GM04504 (cell line): ENCODE data around the gene NACC2.
A peak's percentile ranks its signal among the peaks of the same experiment; 100 is the strongest.
"Not testable (repeated sequence)": the region's sequence is repeated elsewhere in the genome, so short reads cannot be mapped to it uniquely, and the experiment has no call there.

ENCODE experiments used
- DNase-seq: peaks from one replicate; pipeline ENCODE4 v3.0.0-alpha.2; 2012; ENCODE audit warnings: low read depth

NACC2 gene

GRCh38 chr9:135975834-135976233, 119.3 kb downstream of the NACC2 start:
- DNase-seq: no peak

- no peak for DNase-seq
Observed at GRCh38 chr9:135974220-135974573, 120.9 kb downstream of the NACC2 start.

- no peak for DNase-seq
Observed at GRCh38 chr9:135973277-135974219, 121.5 kb downstream of the NACC2 start.

GRCh38 chr9:135971892-135972291, 123.2 kb downstream of the NACC2 start:
- DNase-seq: no peak

- DNase-seq: peak; percentile 31
Observed at GRCh38 chr9:135971111-135971766, 123.8 kb downstream of the NACC2 start.

DNA sequence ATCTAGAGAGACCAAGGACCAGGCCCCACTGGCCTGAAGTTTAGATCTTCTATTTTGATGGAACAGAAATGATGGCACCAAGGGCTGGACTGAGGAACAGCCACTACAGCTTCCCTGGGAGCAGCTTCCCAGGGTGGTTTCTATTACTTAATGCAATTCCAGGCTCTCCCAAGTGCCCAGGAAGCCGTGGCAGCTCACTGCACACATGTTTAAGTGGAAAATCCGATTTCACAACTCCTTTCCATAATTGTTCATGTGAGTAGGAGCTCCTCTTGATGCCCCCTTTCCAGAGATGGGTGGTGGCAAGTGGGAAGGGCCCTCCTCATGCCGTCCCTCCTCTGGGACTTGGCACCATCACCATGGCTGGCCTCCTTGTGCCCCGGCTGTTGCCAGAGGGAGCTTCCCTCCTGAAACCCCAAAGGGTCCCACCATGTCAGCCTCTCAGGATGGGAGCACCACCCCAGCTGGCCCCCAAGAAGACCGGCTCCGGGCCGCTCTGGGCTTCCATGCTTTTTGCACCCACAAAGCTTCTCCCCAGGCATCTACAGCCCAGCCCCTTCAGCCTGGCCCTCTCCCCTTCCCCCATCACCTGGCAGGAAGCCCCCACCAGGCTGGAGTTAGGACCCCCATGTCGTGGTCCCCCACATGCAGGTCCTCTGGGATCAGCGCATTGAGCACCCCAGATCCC, 124.8 kb downstream of the NACC2 start:
- DNase-seq: no peak

- no peak for DNase-seq
Observed at GRCh38 chr9:135969064-135969683, 125.9 kb downstream of the NACC2 start.

- DNase-seq: no peak
Observed at GRCh38 chr9:135968601-135969000, 126.5 kb downstream of the NACC2 start.

GRCh38 chr9:135968083-135968476, 127.0 kb downstream of the NACC2 start:
- no peak for DNase-seq

GRCh38 chr9:135966916-135967260, 128.2 kb downstream of the NACC2 start:
- DNase-seq: not testable (repeated sequence)

DNA sequence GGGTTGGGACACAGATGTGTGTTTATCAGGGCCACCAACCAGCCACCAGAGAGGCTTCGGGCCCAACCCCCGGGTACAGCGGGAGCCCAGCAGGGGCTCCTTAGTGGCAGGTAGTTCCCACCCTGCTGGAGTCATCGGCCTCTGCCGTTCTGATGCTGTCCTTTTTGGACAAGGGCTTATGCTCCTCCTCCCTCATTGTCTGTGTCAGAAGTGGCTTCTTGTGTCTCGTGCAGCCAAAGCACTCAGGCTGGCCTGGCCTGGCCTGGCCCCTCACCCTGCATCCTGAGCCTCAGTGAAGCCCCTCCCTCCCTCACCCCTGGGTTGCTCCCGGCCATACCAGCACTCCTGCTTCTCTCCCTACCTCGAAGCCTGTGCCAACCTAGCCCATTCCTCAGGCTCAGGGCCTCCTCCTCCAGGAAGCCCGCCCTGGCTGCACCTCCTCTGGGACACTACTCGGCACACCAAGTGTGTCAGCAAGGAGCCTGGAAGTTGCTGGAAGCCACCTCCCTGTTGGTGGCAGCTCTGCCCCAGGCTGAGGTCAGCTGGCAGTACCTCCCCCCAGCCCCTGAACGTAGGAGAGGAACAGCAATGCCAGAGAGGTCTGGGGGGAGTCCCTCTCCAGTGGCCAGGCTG, 129.8 kb downstream of the NACC2 start:
- DNase-seq: no peak

DNA sequence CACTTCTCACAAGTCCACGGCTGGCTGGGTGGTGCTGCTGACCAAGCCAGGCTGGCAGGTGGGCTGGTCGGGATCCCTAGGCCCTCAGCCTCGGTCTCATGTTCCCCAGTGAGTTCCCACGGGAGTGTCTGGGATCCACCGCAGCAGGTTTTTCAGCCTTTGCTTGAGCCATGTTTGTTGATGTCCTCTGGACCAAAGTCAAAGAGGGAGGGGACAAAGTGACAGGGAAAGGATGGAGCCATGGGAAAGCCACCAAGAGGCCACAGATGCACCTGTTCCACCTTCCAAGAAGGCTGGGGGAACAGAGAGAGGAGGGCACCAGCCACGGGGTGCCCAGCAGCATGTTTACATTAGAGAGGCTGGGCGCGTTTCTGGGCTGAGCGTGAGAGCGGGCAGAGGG, 131.2 kb downstream of the NACC2 start:
- no peak for DNase-seq

DNA sequence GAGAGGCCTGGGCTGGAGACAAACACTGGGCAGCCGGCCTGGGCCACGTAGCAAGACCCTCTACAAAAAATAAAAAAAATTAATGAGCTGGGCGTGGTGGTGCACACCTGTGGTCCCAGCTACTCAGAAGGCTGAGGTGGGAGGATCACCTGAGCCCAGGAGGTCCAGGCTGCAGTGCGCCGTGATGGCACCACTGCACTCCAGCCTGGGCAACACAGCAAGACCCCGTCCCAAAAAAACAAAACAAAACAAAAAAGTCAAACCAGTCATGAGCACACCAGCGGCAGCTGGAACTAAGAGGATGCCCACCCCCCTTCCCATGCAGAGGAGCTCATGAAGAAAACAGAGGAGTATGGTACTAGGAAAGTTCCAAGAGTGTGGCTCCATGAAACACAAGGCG, 131.8 kb downstream of the NACC2 start:
- no peak for DNase-seq

- no peak for DNase-seq
Observed at GRCh38 chr9:135962696-135963307, 132.3 kb downstream of the NACC2 start.

- no peak for DNase-seq
Observed at GRCh38 chr9:135961811-135962695, 133.0 kb downstream of the NACC2 start.

- DNase-seq: peak; percentile 86
Observed at GRCh38 chr9:135961277-135961715, 133.8 kb downstream of the NACC2 start, which contains the start of gene UBAC1. TSS of gene UBAC1 (minus strand) at chr9:135961373. CDS start at chr9:135961162, 211 bp downstream.

DNA sequence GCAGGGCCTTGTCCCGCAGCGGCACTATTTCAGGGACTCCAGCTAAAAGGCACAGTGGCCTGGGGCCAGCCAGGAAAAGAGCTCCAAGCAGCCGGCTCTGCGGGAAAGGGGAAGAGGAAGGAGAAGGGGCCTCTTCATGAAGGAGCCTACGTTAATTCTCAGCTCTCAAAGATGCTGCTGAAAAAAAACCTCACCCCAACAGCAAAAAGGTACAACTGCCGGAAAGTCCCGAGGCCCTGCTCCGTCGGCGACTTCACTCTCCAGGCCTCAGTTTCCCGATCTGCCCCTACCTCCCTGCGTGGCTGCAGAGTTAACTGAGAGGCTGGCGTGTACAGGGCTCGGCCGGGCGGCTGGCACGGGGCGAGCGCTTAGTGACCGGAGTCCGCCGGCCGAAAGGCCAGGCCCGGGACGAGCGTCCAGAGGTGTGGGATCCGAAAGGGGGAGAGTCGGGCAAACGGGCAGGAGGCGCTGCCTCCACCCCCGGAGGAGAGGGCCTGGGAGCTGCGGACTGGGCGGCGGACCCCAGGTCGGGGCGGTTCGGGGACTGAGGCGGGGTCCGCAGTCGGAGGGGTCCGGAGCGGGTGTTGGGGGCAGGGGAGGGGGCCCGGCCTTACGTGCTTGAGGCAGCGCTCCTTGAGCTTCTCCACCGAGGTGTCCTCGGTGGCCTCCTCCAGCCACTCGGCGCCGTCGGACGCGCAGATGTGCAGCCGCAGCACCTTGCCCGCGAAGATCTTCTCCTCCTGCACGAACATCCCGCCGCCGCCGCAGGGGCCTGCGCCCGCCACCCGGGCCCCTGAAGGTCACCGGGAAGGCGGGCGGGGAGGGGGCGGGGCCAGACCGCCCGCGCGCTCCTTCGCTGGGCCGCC, 134.4 kb downstream of the NACC2 start:
- no peak for DNase-seq

DNA sequence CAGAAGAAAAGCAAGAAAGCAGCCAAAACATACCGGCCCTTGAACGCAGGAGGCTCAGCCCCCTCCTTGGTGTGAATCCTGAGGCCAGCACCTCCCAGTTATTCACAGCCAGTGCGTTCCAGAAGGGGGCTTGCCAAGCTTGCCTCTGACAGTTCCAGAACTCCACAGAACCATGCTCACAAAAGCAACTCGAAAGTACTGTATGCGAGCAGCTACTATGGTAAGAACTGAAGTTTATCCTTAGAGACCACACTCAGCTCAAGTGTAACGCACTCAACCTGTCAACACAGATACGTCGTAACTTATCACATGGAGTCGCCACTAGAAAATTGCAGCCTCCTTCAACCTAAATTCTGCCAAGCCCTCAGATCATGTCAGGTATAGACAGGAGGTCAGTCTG, 135.3 kb downstream of the NACC2 start:
- DNase-seq: no peak

DNA sequence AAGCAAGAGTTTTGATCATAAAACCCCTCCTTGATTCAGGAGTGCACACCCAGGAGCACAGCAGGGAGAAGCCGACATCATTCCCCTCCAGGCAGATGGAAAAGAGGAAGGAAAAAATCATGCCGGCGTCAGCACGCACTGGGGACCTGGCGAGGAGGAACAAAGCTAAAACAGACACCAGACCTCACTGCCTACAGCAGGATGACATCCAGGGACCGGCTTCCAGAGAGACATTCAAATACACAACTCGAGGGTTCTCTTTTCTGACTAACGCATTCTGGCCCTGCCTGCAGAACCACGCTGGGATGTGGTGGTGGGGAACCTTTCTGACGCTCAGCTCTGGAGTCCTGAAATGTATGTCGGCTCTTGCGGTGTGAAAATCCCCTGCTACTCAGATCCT, 136.6 kb downstream of the NACC2 start:
- DNase-seq: no peak
